H9 (cell line): ENCODE results near the gene SDC3. TPM values are rescaled to one million over a fixed set of nuclear protein-coding genes. Genes with fewer than 3 reads are reported as not detected.

Experiments
- DNase-seq: peaks from one replicate; pipeline ENCODE4 v3.0.0-alpha.2; 2017
- H2AFZ ChIP-seq: one replicate; pipeline ENCODE4 v1.6.1; 2013; ENCODE audit warnings: mild to moderate bottlenecking, low read length, control low read depth, moderate library complexity
- H2AK5ac ChIP-seq: 2 replicates; pipeline ENCODE4 v1.6.1; 2013; ENCODE audit warnings: low read length, control low read depth, mixed read lengths; ENCODE audit not compliant: insufficient read length
- H2BK120ac ChIP-seq: one replicate; pipeline ENCODE4 v1.6.1; 2013; ENCODE audit warnings: low read depth, mild to moderate bottlenecking, low read length, control low read depth, inconsistent platforms; ENCODE audit not compliant: poor library complexity, severe bottlenecking
- H2BK12ac ChIP-seq: 2 replicates; pipeline ENCODE4 v1.6.1; 2013; ENCODE audit warnings: low read length, control low read depth, mixed read lengths, low read depth; ENCODE audit not compliant: insufficient read length
- H2BK15ac ChIP-seq: 2 replicates; pipeline ENCODE4 v1.6.1; 2013; ENCODE audit warnings: low read depth, low read length, control low read depth
- H2BK20ac ChIP-seq: one replicate; pipeline ENCODE4 v1.6.1; 2013; ENCODE audit warnings: low read depth, mild to moderate bottlenecking, low read length, control low read depth, inconsistent platforms; ENCODE audit not compliant: poor library complexity, severe bottlenecking
- H2BK5ac ChIP-seq: 2 replicates; pipeline ENCODE4 v1.6.1; 2013; ENCODE audit warnings: low read length, control low read depth, mixed read lengths; ENCODE audit not compliant: insufficient read length
- H3K14ac ChIP-seq: 2 replicates; pipeline ENCODE4 v1.6.1; 2013; ENCODE audit warnings: low read length, control low read depth; ENCODE audit not compliant: insufficient read depth
- H3K18ac ChIP-seq: 2 replicates; pipeline ENCODE4 v1.6.1; 2013; ENCODE audit warnings: low read depth, mild to moderate bottlenecking, mixed read lengths, low read length, control low read depth; ENCODE audit not compliant: insufficient read length
- H3K23ac ChIP-seq: 2 replicates; pipeline ENCODE4 v1.6.1; 2013; ENCODE audit warnings: low read length, control low read depth, mixed read lengths, low read depth; ENCODE audit not compliant: insufficient read length
- H3K23me2 ChIP-seq: 2 replicates; pipeline ENCODE4 v1.6.1; 2013; ENCODE audit warnings: low read depth, mild to moderate bottlenecking, mixed read lengths, low read length, control low read depth; ENCODE audit not compliant: insufficient read length, poor library complexity, severe bottlenecking
- H3K27ac ChIP-seq: 2 replicates; pipeline ENCODE4 v1.5.1; 2013; ENCODE audit warnings: low read length, control low read depth, mixed read lengths, low read depth; ENCODE audit not compliant: insufficient read length
- H3K27me3 ChIP-seq: 2 replicates; pipeline ENCODE4 v1.6.1; 2013; ENCODE audit warnings: low read length, control low read depth, inconsistent platforms; ENCODE audit not compliant: insufficient read depth
- H3K4ac ChIP-seq: 2 replicates; pipeline ENCODE4 v1.6.1; 2013; ENCODE audit warnings: low read depth, mild to moderate bottlenecking, control low read depth, inconsistent platforms, low read length, moderate library complexity
- H3K4me1 ChIP-seq: 2 replicates; pipeline ENCODE4 v1.6.1; 2013; ENCODE audit warnings: low read length, control low read depth, inconsistent platforms; ENCODE audit not compliant: insufficient read depth
- H3K4me2 ChIP-seq: 2 replicates; pipeline ENCODE4 v1.6.1; 2013; ENCODE audit warnings: low read length, control low read depth, mixed read lengths; ENCODE audit not compliant: insufficient read length, insufficient read depth
- H3K56ac ChIP-seq: 2 replicates; pipeline ENCODE4 v1.6.1; 2013; ENCODE audit warnings: low read depth, mild to moderate bottlenecking, mixed read lengths, low read length, control low read depth; ENCODE audit not compliant: insufficient read length
- H3K79me1 ChIP-seq: 2 replicates; pipeline ENCODE4 v1.6.1; 2013; ENCODE audit warnings: low read depth, mild to moderate bottlenecking, moderate library complexity, low read length, control low read depth, inconsistent platforms; ENCODE audit not compliant: insufficient read depth, poor library complexity, severe bottlenecking
- H3K79me2 ChIP-seq: 2 replicates; pipeline ENCODE4 v1.6.1; 2013; ENCODE audit warnings: low read length, control low read depth, inconsistent platforms; ENCODE audit not compliant: insufficient read depth
- H3K9ac ChIP-seq: 2 replicates; pipeline ENCODE4 v1.6.1; 2013; ENCODE audit warnings: low read length, control low read depth, mixed read lengths; ENCODE audit not compliant: insufficient read length; ENCODE audit errors: extremely low read depth
- H3K9me3 ChIP-seq: one replicate; pipeline ENCODE4 v1.6.1; 2013; ENCODE audit warnings: low read depth, low read length, inconsistent platforms; ENCODE audit not compliant: control insufficient read depth
- H3T11ph ChIP-seq: one replicate; pipeline ENCODE4 v1.6.1; 2013; ENCODE audit warnings: mild to moderate bottlenecking, low read length, control low read depth, inconsistent platforms
- H4K20me1 ChIP-seq: one replicate; pipeline ENCODE4 v1.6.1; 2013; ENCODE audit not compliant: control insufficient read depth, insufficient read length, insufficient read depth
- H4K5ac ChIP-seq: 2 replicates; pipeline ENCODE4 v1.6.1; 2013; ENCODE audit warnings: low read depth, mild to moderate bottlenecking, mixed read lengths, low read length, control low read depth; ENCODE audit not compliant: insufficient read length
- H4K8ac ChIP-seq: replicated peaks from 2 replicates; pipeline ENCODE4 v1.6.1; 2013; ENCODE audit warnings: low read length, control low read depth, mixed read lengths, low read depth; ENCODE audit not compliant: insufficient read length
- H4K91ac ChIP-seq: 2 replicates; pipeline ENCODE4 v1.6.1; 2013; ENCODE audit warnings: low read depth, mild to moderate bottlenecking, moderate library complexity, mixed read lengths, low read length, control low read depth; ENCODE audit not compliant: insufficient read length
- H3K27ac Mint-ChIP-seq, 3 experiments: 2 replicates in 2 of 3; 3 replicates in 1 of 3; pipeline ENCODE4 v1.8.0; 2020 to 2021; ENCODE audit warnings: mixed read lengths in 3 of 3, mild to moderate bottlenecking in 1 of 3, moderate library complexity in 1 of 3
- H3K27me3 Mint-ChIP-seq: 2 replicates; pipeline ENCODE4 v1.8.0; 2021; ENCODE audit warnings: low read depth, mild to moderate bottlenecking, moderate library complexity, mixed read lengths
- H3K36me3 Mint-ChIP-seq, 3 experiments: 2 replicates in 2 of 3; 3 replicates in 1 of 3; pipeline ENCODE4 v1.8.0; 2020 to 2021; ENCODE audit warnings: low read depth in 3 of 3, mixed read lengths in 3 of 3; ENCODE audit not compliant: insufficient read depth in 1 of 3
- H3K4me1 Mint-ChIP-seq, 2 experiments: 2 replicates each; pipeline ENCODE4 v1.8.0; 2020; ENCODE audit warnings: mixed read lengths in 2 of 2
- H3K4me3 Mint-ChIP-seq, 2 experiments: 2 replicates in 1 of 2; 3 replicates in 1 of 2; pipeline ENCODE4 v1.8.0; 2020 to 2021; ENCODE audit warnings: mild to moderate bottlenecking in 2 of 2, mixed read lengths in 2 of 2, moderate library complexity in 1 of 2
- H3K9me3 Mint-ChIP-seq, 2 experiments: 2 replicates in 1 of 2; 3 replicates in 1 of 2; pipeline ENCODE4 v1.8.0; 2020; ENCODE audit warnings: mild to moderate bottlenecking in 2 of 2, mixed read lengths in 2 of 2, moderate library complexity in 1 of 2
- WGBS: extraction: QIAGEN DNeasy Blood & Tissue Kit; methylation state at CpG from one replicate; pipeline ENCODE4 v1.1.7; 2013; ENCODE audit warnings: missing lambda C conversion rate, low lambda C conversion rate, mixed read lengths; ENCODE audit not compliant: insufficient read length; ENCODE audit errors: extremely low coverage; 5-methylcytosine and 5-hydroxymethylcytosine counted together
- total RNA-seq: library from RNA; stranded (reverse); gene quantifications from 2 replicates; pipeline ENCODE4 v1.2.1, GENCODE V29; 2021
- TF ChIP-seq, protein P1 (sequence below): fragments of 200-600 bp; sonication (generic); conservative IDR thresholded peaks from 3 replicates; pipeline ENCODE4 v1.8.0; 2021; ENCODE audit warnings: antibody characterized with exemption, mild to moderate bottlenecking

The SDC3 gene
- total RNA-seq, 1 experiment from 2014 or later = 25.9 TPM

DNA sequence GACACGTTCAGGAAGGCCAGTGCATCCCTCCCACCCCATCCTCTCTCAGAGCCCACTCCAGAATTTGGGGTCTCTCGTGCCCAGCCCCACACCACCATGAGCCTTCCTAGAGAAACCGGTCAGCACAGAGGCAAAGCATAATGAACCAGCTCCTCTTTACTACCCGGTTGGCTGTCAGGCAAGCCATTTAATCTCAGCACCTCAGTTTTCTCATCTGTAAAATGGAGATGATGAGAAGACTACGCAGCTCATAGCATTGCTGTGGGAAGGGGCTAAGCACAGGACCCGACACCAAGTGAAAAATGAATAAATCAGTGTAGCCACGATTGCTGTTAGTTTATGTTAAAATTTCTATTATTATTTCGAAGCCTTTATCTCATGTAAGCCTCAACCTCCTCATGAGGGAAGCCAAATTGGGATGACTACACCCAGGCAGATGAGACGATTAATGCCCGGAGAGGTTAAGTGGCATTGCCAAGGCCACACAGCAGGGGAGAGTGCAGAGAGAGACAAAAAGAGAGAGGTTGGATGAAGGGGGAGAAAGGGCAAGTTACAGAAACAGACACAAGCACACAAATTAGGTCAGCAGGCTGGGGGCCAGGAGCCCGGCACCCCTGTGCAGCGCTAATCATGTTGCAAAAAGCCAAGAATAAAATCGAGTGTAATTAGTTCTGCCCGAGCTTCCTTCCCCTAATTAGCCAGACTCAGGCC is 25.7 kb downstream of the SDC3 start:
- no peak overlapping the region for H3K23ac ChIP-seq
- Mint-ChIP-seq H3K4me1 (peaks cover 42 to 49% of the 10 kb centered on the region in 2 experiments), H3K4me3 (no peak overlapping the region), H3K27me3 (no peaks in the 10 kb centered on the region), H3K27ac (0 out of 7 replicates have a peak overlapping the region, but pooled peaks of 1 of the 3 experiments have one; percentile 9), H3K9me3 (no peaks in the 10 kb centered on the region), H3K36me3 (no peaks in the 10 kb centered on the region)
- H3K27me3 ChIP-seq = no peaks in the 10 kb centered on the region
- H2AK5ac ChIP-seq = no peak overlapping the region
- H3K79me2 ChIP-seq = no peaks in the 10 kb centered on the region
- no peak overlapping the region for H4K8ac ChIP-seq
- no peaks in the 10 kb centered on the region for H3K79me1 ChIP-seq
- TF ChIP-seq, protein P1, sequence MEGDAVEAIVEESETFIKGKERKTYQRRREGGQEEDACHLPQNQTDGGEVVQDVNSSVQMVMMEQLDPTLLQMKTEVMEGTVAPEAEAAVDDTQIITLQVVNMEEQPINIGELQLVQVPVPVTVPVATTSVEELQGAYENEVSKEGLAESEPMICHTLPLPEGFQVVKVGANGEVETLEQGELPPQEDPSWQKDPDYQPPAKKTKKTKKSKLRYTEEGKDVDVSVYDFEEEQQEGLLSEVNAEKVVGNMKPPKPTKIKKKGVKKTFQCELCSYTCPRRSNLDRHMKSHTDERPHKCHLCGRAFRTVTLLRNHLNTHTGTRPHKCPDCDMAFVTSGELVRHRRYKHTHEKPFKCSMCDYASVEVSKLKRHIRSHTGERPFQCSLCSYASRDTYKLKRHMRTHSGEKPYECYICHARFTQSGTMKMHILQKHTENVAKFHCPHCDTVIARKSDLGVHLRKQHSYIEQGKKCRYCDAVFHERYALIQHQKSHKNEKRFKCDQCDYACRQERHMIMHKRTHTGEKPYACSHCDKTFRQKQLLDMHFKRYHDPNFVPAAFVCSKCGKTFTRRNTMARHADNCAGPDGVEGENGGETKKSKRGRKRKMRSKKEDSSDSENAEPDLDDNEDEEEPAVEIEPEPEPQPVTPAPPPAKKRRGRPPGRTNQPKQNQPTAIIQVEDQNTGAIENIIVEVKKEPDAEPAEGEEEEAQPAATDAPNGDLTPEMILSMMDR = no peak
- no peak overlapping the region for H3K27ac ChIP-seq
- no CpG with 5 or more reads among the region's 14 CpGs for WGBS
- H4K91ac ChIP-seq = no peak overlapping the region
- no peaks in the 10 kb centered on the region for H4K20me1 ChIP-seq
- H3K4me2 ChIP-seq = no peak overlapping the region
- no peak overlapping the region for H2BK5ac ChIP-seq
- no peak for DNase-seq
- H3K18ac ChIP-seq = no peak overlapping the region
- no peak overlapping the region for H3K56ac ChIP-seq
- no peak overlapping the region for H3K14ac ChIP-seq
- no peaks in the 10 kb centered on the region for H3K9me3 ChIP-seq
- no peak overlapping the region for H3K9ac ChIP-seq
- no peak overlapping the region for H2BK20ac ChIP-seq
- no peak overlapping the region for H4K5ac ChIP-seq
- H2BK15ac ChIP-seq = no peak overlapping the region
- no peak overlapping the region for H2BK12ac ChIP-seq
- no peaks in the 10 kb centered on the region for H3K23me2 ChIP-seq
- no peak overlapping the region for H3T11ph ChIP-seq
- no peak overlapping the region for H2BK120ac ChIP-seq
- H3K4me1 ChIP-seq = peaks cover 6% of the 10 kb centered on the region; the same call in 1 of the 2 replicates
- no peak overlapping the region for H3K4ac ChIP-seq
- no peak overlapping the region for H2AFZ ChIP-seq
